Spleen (tissue), 11 donors: ENCODE data around the gene GOLGA6A. TPM values are rescaled to one million over a fixed set of nuclear protein-coding genes. Genes with fewer than 3 reads are reported as not detected.
"Not testable (repeated sequence)": the region's sequence is repeated elsewhere in the genome, so short reads cannot be mapped to it uniquely, and the experiment has no call there.

Source experiments
- DNase-seq: peaks from one replicate; pipeline ENCODE4 v3.0.0-alpha.2; 2020
- H3K27ac ChIP-seq, 8 donors: fragments of 200-600 bp; sonication (generic) in 7 of 8; 1 replicate in 4 of 8; 2 replicates in 4 of 8; pipeline versions ENCODE4 v1.5.0 to v1.8.0; 2016 to 2021; ENCODE audit warnings: inconsistent platforms in 4 of 8, mild to moderate bottlenecking in 4 of 8, moderate library complexity in 1 of 8
- H3K27me3 ChIP-seq, 7 donors: fragments of 200-600 bp; sonication (generic) in 6 of 7; replicated peaks in 1 of 7; 1 replicate in 4 of 7; 2 replicates in 3 of 7; pipeline versions ENCODE4 v1.5.0 to v1.8.0; 2016 to 2021; ENCODE audit warnings: inconsistent platforms in 3 of 7, mild to moderate bottlenecking in 1 of 7
- H3K36me3 ChIP-seq, 6 donors: fragments of 200-600 bp; sonication (generic) in 5 of 6; 1 replicate in 4 of 6; 2 replicates in 2 of 6; pipeline versions ENCODE4 v1.5.0 to v1.8.0; 2016 to 2021; ENCODE audit warnings: inconsistent platforms in 2 of 6
- H3K4me1 ChIP-seq, 6 donors: fragments of 200-600 bp; sonication (generic) in 5 of 6; 1 replicate in 3 of 6; 2 replicates in 3 of 6; pipeline versions ENCODE4 v1.5.0 to v1.8.0; 2016 to 2021; ENCODE audit warnings: inconsistent platforms in 3 of 6
- H3K4me3 ChIP-seq, 8 donors: fragments of 200-600 bp; sonication (generic) in 7 of 8; 1 replicate in 4 of 8; 2 replicates in 4 of 8; pipeline versions ENCODE4 v1.5.0 to v1.8.0; 2016 to 2021; ENCODE audit warnings: inconsistent platforms in 4 of 8, mild to moderate bottlenecking in 4 of 8, moderate library complexity in 2 of 8
- H3K9me3 ChIP-seq, 8 donors: fragments of 200-600 bp; sonication (generic) in 7 of 8; 1 replicate in 4 of 8; 2 replicates in 4 of 8; pipeline versions ENCODE4 v1.5.0 to v1.8.0; 2016 to 2021; ENCODE audit warnings: inconsistent platforms in 4 of 8
- POLR2A ChIP-seq, 3 donors: fragments of 450-650 bp; IDR thresholded peaks; one replicate each; pipeline ENCODE4 v1.5.1; 2017; ENCODE audit warnings: antibody characterized with exemption in 3 of 3, mild to moderate bottlenecking in 1 of 3
- POLR2AphosphoS5 ChIP-seq, 3 donors: sonication (generic); formaldehyde crosslinking; IDR thresholded peaks; one replicate each; pipeline ENCODE4 v1.5.1; 2017; ENCODE audit warnings: antibody characterized with exemption in 3 of 3
- WGBS, 5 donors: extraction: QIAGEN DNeasy Blood & Tissue Kit in 3 of 5; methylation state at CpG; one replicate each; pipeline versions ENCODE4 v1.1.5 to v1.1.7; 2013 to 2018; 5-methylcytosine and 5-hydroxymethylcytosine counted together
- intact Hi-C: fragments of 100-400 bp; cut with DNase I; formaldehyde crosslinking; loops from one replicate; pipeline ENCODE4 v1.15.0; 2023; ENCODE audit warnings: low total_unique reads
- polyA plus RNA-seq, 3 donors: library from polyadenylated mRNA; stranded (reverse); fragments of 200-250 nt; gene quantifications; one replicate each; pipeline ENCODE4 v1.2.1, GENCODE V29; 2013
- total RNA-seq, 7 donors: library from RNA; depleted of rRNA in 3 of 7; stranded (reverse); fragments of >200 nt in 3 of 7; fragmentation: NEBNext Ultra II Directional in 4 of 7; extraction: Animal tissue kit (Norgen Biotek cat#: 25700) in 4 of 7; gene quantifications; one replicate each; pipeline versions ENCODE4 v1.1.0 to v1.2.1, GENCODE V29; 2016 to 2021
- TF ChIP-seq, protein P1 (sequence below), 11 experiments: fragments of 200-600 bp in 7 of 11; fragments of 450-650 bp in 4 of 11; sonication (generic) in 4 of 11; IDR thresholded peaks in 8 of 11; conservative IDR thresholded peaks in 3 of 11; 1 replicate in 7 of 11; 2 replicates in 4 of 11; pipeline versions ENCODE4 v1.4.0 to v1.8.0; 2016 to 2021; ENCODE audit warnings: antibody characterized with exemption in 11 of 11, inconsistent platforms in 4 of 11, mild to moderate bottlenecking in 1 of 11
- donor health status: healthy with polysubstance abuse.
- donor health status: DM: no; HTN: no; CAD: no; lungs with moderate emphysema.
- donor health status: DM: no; HTN: no; CAD: no.
- donor health status: Bipolar disorder and iron deficiency.
- donor health status: healthy.
- donor health status: DM: no; HTN: no; CAD: no.
- donor health status: DM: yes; HTN: yes; CAD: no.

The GOLGA6A gene
- total and polyA plus RNA-seq, 10 donors: 0.03 to 0.61 (median 0.35) TPM; not detected in 7

DNA sequence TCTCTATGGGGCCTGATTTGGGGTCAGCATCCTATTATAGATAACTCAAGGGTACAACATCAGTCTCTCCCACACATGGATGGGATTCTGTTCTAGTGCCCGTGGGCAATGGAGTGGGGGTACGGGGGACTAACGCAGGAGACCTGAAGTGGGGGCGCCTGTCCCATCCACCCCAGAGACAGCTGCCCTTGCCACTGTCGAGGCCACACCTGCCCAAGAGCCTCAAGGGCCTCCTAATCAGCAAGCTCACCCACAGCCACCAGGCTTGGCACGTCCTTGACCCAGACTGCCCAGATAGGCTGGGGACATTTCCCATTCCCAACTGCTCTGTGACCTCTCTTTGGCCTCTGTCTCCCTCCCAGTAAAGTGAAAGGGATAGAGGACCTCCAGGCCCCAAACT is 39.5 kb upstream of the GOLGA6A start:
- WGBS, 5 donors: 71 to 91% (median 87%) methylated on average over 5 to 6 of the region's 6 CpGs
- TF ChIP-seq POLR2A (IDR thresholded peaks at IDR 0.05) (no peak), POLR2AphosphoS5 (IDR thresholded peaks at IDR 0.05) (no peak)
- TF ChIP-seq, protein P1, sequence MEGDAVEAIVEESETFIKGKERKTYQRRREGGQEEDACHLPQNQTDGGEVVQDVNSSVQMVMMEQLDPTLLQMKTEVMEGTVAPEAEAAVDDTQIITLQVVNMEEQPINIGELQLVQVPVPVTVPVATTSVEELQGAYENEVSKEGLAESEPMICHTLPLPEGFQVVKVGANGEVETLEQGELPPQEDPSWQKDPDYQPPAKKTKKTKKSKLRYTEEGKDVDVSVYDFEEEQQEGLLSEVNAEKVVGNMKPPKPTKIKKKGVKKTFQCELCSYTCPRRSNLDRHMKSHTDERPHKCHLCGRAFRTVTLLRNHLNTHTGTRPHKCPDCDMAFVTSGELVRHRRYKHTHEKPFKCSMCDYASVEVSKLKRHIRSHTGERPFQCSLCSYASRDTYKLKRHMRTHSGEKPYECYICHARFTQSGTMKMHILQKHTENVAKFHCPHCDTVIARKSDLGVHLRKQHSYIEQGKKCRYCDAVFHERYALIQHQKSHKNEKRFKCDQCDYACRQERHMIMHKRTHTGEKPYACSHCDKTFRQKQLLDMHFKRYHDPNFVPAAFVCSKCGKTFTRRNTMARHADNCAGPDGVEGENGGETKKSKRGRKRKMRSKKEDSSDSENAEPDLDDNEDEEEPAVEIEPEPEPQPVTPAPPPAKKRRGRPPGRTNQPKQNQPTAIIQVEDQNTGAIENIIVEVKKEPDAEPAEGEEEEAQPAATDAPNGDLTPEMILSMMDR (IDR thresholded peaks at IDR 0.05 in 8 of 11, conservative IDR thresholded peaks at IDR 0.05 in 3 of 11): no peak
- peaks cover 0 to 25% (median 17%) of the 10 kb centered on the region in 6 donors for H3K4me1 ChIP-seq
- no peak overlapping the region for H3K4me3 ChIP-seq
- DNase-seq: peak; percentile 63
- intact Hi-C loops: loop anchor here (10.0 kb wide), 1 partner anchor 147 kb away; no protein-coding TSS in a partner anchor
- no peaks in the 10 kb centered on the region for H3K36me3 ChIP-seq
- peaks cover 0 to 5% (median 0%) of the 10 kb centered on the region in 8 donors for H3K9me3 ChIP-seq
- H3K27me3 ChIP-seq: peaks cover 0 to 47% (median 4%) of the 10 kb centered on the region in 7 donors
- H3K27ac ChIP-seq: no peak overlapping the region

DNA sequence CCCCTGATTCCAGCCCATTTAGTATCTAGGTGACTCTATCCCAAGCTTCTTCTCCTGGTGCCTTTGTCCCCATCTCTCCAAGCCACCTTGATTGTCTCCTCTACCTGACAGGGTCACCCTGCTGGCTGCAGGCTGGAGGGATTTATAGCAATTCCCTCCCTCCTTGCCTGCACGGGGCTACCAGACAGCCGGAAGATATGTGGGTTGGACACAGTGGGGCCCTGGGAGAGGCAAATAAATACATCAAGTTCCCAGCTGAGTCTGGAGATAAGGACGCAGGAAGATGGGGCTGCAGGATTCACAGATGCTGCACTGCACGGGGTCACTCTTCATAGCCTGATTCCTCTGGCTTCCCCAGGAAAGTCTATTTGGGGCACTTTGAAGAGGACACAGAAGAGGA is 38.7 kb upstream of the GOLGA6A start:
- Histone ChIP-seq H3K36me3 (no peaks in the 10 kb centered on the region), H3K4me1 (peaks cover 0 to 25% (median 17%) of the 10 kb centered on the region in 6 donors), H3K4me3 (no peak overlapping the region), H3K9me3 (peaks cover 0 to 5% (median 0%) of the 10 kb centered on the region in 8 donors), H3K27ac (no peak overlapping the region), H3K27me3 (peaks cover 0 to 38% (median 4%) of the 10 kb centered on the region in 7 donors)
- intact Hi-C loops: loop anchor here (10.0 kb wide), 1 partner anchor 146 kb away; no protein-coding TSS in a partner anchor
- DNase-seq: no peak
- WGBS, 5 donors: 18 to 36% (median 35%) methylated on average over 4 of the region's 4 CpGs
- no peak for TF ChIP-seq POLR2AphosphoS5 (IDR thresholded peaks at IDR 0.05)
- TF ChIP-seq, protein P1 (IDR thresholded peaks at IDR 0.05 in 8 of 11, conservative IDR thresholded peaks at IDR 0.05 in 3 of 11): no peak
- TF ChIP-seq POLR2A (IDR thresholded peaks at IDR 0.05): no peak

DNA sequence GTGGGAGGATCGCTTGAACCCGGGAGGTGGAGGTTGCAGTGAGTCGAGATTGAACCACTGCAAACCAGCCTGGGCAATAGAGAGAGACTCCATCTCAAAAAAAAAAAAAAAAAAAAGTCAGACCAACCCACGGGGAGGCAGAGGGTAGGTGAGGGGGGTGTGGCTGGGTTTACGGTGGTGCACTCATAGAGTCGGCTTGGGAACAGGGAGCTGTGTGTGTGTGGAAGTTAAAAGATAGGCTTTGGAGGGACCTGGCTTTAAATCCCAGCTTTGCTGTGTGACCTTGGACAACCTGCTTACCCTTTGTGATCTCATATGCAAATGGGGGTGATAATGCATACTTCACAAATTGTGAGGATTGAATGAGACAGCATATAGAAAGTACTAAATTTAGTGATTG is 38.1 kb upstream of the GOLGA6A start:
- H3K9me3 ChIP-seq: peaks cover 0 to 5% (median 0%) of the 10 kb centered on the region in 8 donors
- peaks cover 0 to 37% (median 4%) of the 10 kb centered on the region in 7 donors for H3K27me3 ChIP-seq
- no peak for DNase-seq
- no peaks in the 10 kb centered on the region for H3K36me3 ChIP-seq
- intact Hi-C loops: loop anchor here (10.0 kb wide), 1 partner anchor 146 kb away; no protein-coding TSS in a partner anchor
- TF ChIP-seq POLR2A (IDR thresholded peaks at IDR 0.05) (no peak), POLR2AphosphoS5 (IDR thresholded peaks at IDR 0.05) (no peak)
- TF ChIP-seq, protein P1 (IDR thresholded peaks at IDR 0.05 in 8 of 11, conservative IDR thresholded peaks at IDR 0.05 in 3 of 11): no peak
- WGBS, 5 donors: 77 to 87% (median 84%) methylated on average over 6 of the region's 6 CpGs
- peaks cover 0 to 25% (median 17%) of the 10 kb centered on the region in 6 donors for H3K4me1 ChIP-seq
- no peak overlapping the region for H3K4me3 ChIP-seq
- no peak overlapping the region for H3K27ac ChIP-seq

DNA sequence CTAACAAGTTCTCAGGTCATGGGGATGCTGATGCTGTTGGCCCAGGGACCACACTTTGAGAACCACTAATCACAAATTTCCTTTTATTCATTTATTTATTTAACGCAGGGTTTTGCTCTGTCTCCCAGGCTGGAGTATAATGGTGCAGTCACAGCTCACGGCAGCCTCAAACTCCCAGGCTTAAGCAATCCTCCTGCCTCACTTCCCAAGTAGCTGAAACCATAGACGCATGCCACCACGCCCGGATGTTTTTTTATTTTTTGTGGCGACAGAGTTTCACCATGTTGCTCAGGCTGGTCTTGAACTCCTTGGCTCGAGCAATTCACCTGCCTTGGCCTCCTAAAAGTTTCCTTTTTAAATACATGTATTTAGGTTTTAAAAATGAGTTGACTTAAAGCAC is 27.4 kb upstream of the GOLGA6A start:
- intact Hi-C loops: no loop called here
- 57 to 82% (median 77%) methylated on average over 7 of the region's 7 CpGs for WGBS, 5 donors
- DNase-seq: no peak
- no peaks in the 10 kb centered on the region for H3K27me3 ChIP-seq
- no peak overlapping the region for H3K4me3 ChIP-seq
- no peaks in the 10 kb centered on the region for H3K4me1 ChIP-seq
- TF ChIP-seq, protein P1 (IDR thresholded peaks at IDR 0.05 in 8 of 11, conservative IDR thresholded peaks at IDR 0.05 in 3 of 11): no peak
- TF ChIP-seq POLR2AphosphoS5 (IDR thresholded peaks at IDR 0.05): no peak
- no peak for TF ChIP-seq POLR2A (IDR thresholded peaks at IDR 0.05)
- H3K9me3 ChIP-seq: no peaks in the 10 kb centered on the region
- no peaks in the 10 kb centered on the region for H3K36me3 ChIP-seq
- no peak overlapping the region for H3K27ac ChIP-seq

DNA sequence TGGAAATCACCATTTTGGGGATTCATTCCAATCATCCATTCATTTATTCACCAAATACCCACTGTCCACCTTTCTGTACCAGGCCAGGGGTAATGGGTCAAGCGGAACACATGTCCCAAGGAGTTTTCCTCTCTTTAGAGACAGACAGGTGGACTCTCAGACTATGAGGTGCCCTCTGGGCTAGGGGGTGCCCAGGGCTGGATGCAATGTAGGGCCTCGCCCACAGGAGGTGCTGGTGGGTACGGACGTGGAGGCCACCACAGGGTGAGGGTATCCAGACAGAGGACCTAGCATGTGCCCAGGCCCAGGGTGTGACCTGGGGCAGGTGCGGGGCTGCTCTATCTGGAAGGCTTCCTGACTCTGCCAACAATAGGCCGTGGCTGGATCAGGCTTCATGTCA is 26.3 kb upstream of the GOLGA6A start:
- H3K4me3 ChIP-seq, H3K27ac ChIP-seq, H3K9me3 ChIP-seq, H3K27me3 ChIP-seq, intact Hi-C loops, H3K4me1 ChIP-seq, DNase-seq, H3K36me3 ChIP-seq: not testable (repeated sequence)
- 83 to 87% (median 85%) methylated on average over 5 to 6 of the region's 6 CpGs for WGBS, 5 donors
